Left lung (tissue), 10 donors: ENCODE measurements around the gene ACOT4. TPM values are rescaled to one million over a fixed set of nuclear protein-coding genes. Genes with fewer than 3 reads are reported as not detected.

Experiments used
- ATAC-seq: fragments of 200-7000 bp; cut with Tn5 transposase; one replicate; pipeline ENCODE4 v1.9.1; 2020; ENCODE audit warnings: moderate library complexity
- DNase-seq, 4 donors: peaks; one replicate each; pipeline ENCODE4 v3.0.0-alpha.2; 2013 to 2020
- H3K27ac ChIP-seq, 2 donors: fragments of 200-600 bp; sonication (generic) in 1 of 2; one replicate each; pipeline versions ENCODE4 v1.5.0 to v1.8.0; 2020 to 2021
- H3K27me3 ChIP-seq, 2 donors: fragments of 200-600 bp; sonication (generic) in 1 of 2; one replicate each; pipeline versions ENCODE4 v1.5.0 to v1.8.0; 2020 to 2021
- H3K36me3 ChIP-seq, 2 donors: fragments of 200-600 bp; sonication (generic) in 1 of 2; one replicate each; pipeline versions ENCODE4 v1.5.0 to v1.8.0; 2020 to 2021
- H3K4me1 ChIP-seq, 2 donors: fragments of 200-600 bp; one replicate each; pipeline ENCODE4 v1.8.0; 2021
- H3K4me3 ChIP-seq, 2 donors: fragments of 200-600 bp; sonication (generic) in 1 of 2; one replicate each; pipeline versions ENCODE4 v1.5.0 to v1.8.0; 2020 to 2021; ENCODE audit warnings: mild to moderate bottlenecking in 1 of 2
- H3K9me3 ChIP-seq, 2 donors: fragments of 200-600 bp; sonication (generic) in 1 of 2; one replicate each; pipeline versions ENCODE4 v1.5.0 to v1.8.0; 2020 to 2021
- intact Hi-C, 2 donors: fragments of 100-400 bp; cut with DNase I; formaldehyde crosslinking; loops; one replicate each; pipeline versions ENCODE4 v1.11.2 to v1.14.2; 2022
- polyA plus RNA-seq, 6 donors: library from polyadenylated mRNA; unstranded; fragments of 120-200 nt; gene quantifications; one replicate each; pipeline ENCODE4 v1.2.1, GENCODE V29; 2013; ENCODE audit not compliant: insufficient read length in 6 of 6
- total RNA-seq, 2 donors: library from RNA; stranded (reverse); fragmentation: NEBNext Ultra II Directional; extraction: Animal tissue kit (Norgen Biotek cat#: 25700); gene quantifications; one replicate each; pipeline ENCODE4 v1.2.1, GENCODE V29; 2021
- TF ChIP-seq, protein P1 (sequence below), 2 donors: fragments of 200-600 bp; sonication (generic) in 1 of 2; IDR thresholded peaks; one replicate each; pipeline versions ENCODE4 v1.5.0 to v1.8.0; 2021; ENCODE audit warnings: antibody characterized with exemption in 2 of 2
- donor health status: DM: no; HTN: yes; CAD: no.
- donor health status: DM: no; HTN: no; CAD: no.

ACOT4 gene
- total and polyA plus RNA-seq, 8 donors: 0.53 to 4.8 (median 0.73) TPM

DNA sequence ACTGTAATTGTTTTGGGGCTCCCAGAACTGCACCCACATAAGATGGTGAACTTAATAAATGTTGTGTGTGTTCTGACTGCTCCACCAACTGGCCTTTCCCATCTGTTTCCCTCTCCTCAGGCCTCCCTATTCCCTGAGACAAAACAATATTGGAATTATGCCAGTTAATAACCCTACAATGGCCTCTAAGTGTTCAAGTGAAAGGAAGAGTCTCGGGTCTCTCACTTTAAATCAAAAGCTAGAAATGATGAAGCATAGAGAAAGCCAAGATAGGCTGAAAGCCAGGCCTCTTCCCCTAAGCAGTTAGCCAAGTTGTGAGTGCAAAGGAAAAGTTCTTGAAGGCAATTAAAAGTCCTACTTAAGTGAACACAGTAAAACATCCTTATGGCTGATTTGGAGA is 34.0 kb downstream of the ACOT4 start:
- Histone ChIP-seq H3K4me3 (no peak overlapping the region), H3K27ac (no peak overlapping the region), H3K36me3 (no peaks in the 10 kb centered on the region), H3K4me1 (no peaks in the 10 kb centered on the region), H3K27me3 (no peaks in the 10 kb centered on the region), H3K9me3 (no peaks in the 10 kb centered on the region)
- intact Hi-C loops: no loop called here
- peak in 1 of 4 donors; percentile 10 for DNase-seq
- peak; percentile 33 for ATAC-seq
- TF ChIP-seq, protein P1, sequence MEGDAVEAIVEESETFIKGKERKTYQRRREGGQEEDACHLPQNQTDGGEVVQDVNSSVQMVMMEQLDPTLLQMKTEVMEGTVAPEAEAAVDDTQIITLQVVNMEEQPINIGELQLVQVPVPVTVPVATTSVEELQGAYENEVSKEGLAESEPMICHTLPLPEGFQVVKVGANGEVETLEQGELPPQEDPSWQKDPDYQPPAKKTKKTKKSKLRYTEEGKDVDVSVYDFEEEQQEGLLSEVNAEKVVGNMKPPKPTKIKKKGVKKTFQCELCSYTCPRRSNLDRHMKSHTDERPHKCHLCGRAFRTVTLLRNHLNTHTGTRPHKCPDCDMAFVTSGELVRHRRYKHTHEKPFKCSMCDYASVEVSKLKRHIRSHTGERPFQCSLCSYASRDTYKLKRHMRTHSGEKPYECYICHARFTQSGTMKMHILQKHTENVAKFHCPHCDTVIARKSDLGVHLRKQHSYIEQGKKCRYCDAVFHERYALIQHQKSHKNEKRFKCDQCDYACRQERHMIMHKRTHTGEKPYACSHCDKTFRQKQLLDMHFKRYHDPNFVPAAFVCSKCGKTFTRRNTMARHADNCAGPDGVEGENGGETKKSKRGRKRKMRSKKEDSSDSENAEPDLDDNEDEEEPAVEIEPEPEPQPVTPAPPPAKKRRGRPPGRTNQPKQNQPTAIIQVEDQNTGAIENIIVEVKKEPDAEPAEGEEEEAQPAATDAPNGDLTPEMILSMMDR (IDR thresholded peaks at IDR 0.05): no peak

DNA sequence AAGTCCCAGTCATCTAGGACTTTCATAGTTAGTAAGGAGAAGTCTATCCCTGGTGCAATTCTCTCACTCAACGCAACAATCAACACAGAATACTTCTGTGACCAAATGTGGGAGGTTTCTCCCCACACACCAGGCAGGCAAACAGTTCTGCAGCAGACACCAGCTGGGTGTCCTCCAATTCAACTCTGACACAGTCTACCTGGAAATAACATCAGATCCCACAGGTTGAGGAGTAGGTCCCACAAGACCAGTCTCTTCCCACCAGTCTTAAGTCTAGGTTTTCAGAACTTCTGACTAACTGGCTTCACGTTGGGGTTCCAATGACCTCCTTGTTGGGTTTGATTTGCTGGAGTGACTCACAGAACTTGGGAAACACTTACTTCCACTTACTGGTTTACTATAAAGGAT is 35.5 kb downstream of the ACOT4 start:
- no peak overlapping the region for H3K4me3 ChIP-seq
- H3K4me1 ChIP-seq: no peaks in the 10 kb centered on the region
- no peaks in the 10 kb centered on the region for H3K36me3 ChIP-seq
- no peaks in the 10 kb centered on the region for H3K9me3 ChIP-seq
- no peaks in the 10 kb centered on the region for H3K27me3 ChIP-seq
- no peak overlapping the region for H3K27ac ChIP-seq
- DNase-seq (no peak), ATAC-seq (no peak)
- TF ChIP-seq, protein P1 (IDR thresholded peaks at IDR 0.05): no peak
- intact Hi-C loops: no loop called here

DNA sequence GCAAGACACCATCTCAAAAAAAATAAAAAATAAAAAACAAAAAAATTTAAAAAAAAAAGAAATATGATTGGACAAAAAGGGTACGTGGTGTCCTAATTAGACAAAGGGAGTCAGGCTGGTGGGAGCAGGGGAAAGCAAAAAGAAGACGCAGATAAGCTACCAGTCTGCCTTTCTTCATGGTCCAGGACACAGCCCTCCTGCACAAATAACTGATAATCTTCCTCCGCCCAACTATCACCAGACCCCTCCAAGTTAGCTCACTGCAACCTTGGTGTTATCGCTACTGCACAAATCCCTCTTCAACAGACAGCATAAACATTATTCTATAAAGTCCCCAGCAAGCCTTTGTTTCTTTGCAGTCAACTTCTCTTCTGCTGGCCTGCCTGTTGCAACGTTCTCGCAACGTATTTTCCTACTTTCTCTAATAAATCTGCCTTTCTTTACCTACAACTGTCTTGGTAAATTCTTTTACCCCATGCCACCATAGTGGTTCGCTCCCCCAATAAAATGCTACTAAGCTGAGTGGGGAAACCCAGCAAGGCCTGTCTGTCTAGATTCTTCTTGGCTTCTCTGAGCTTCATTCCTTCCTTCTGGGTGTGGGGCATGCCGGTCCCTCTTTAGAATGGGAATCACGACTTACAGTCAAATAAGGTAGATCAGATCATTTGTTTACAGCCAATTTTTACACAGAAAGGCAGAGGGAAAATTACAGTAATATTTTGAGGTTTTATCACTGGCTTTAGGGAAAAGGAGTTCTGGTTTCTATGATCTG is 38.5 kb downstream of the ACOT4 start:
- no peaks in the 10 kb centered on the region for H3K36me3 ChIP-seq
- H3K4me1 ChIP-seq: peaks cover 5 to 15% of the 10 kb centered on the region in 2 donors
- no peak overlapping the region for H3K4me3 ChIP-seq
- no peaks in the 10 kb centered on the region for H3K9me3 ChIP-seq
- peaks cover 0 to 17% of the 10 kb centered on the region in 2 donors for H3K27me3 ChIP-seq
- TF ChIP-seq, protein P1 (IDR thresholded peaks at IDR 0.05): no peak
- DNase-seq (no peak), ATAC-seq (no peak)
- no peak overlapping the region for H3K27ac ChIP-seq
- intact Hi-C loops: loop anchor here in 1 of 2 donors (5.0 kb wide), 1 partner anchor 123 kb away; no protein-coding TSS in a partner anchor

DNA sequence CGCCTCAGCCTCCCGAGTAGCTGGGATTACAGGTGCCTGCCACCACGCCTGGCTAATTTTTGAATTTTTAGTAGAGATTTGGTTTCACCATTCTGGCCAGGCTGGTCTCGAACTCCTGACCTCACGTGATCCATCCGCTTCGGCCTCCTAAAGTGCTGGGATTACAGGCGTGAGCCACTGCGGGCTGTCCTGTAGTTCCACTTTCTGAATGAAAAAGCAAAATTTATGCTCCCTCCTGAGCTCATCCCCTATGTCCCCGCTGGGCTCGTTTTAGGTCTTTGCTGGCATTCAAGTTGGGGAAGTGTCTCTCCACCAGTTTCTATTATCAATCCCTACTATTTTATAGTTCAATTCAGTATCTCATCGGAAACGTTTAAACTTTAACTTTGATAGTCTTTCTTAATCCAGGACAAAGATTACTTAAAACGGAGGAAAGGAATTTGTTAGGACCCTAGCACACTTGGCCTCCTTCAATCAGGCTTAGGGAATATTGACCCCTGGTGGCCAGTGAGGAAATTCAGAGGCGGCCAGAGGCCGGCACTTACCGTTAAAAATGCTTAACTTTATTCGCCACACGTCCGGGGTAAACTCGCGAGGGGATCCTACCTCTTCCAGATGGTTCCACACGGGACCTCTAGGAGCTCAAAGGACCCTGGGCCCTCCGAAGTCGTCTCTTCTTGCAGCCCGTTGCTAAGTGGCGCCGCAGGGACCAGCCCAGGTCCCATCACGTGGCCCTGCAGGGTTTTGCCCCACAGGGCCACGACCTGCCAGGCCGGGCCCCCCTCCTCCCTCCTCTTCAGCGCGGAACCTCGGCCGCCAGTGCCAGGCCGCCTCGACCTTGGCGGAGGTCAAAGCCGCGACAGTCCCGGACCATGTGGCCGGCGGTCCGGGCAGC is 41.7 kb downstream of the ACOT4 start:
- Histone ChIP-seq H3K4me3 (peak overlapping the region; percentile 54 to 58), H3K9me3 (no peaks in the 10 kb centered on the region), H3K4me1 (peaks cover 5 to 15% of the 10 kb centered on the region in 2 donors), H3K36me3 (no peaks in the 10 kb centered on the region), H3K27ac (peak overlapping the region in 1 of 2 donors; percentile 13), H3K27me3 (peaks cover 0 to 19% of the 10 kb centered on the region in 2 donors)
- peak; percentile 55 to 88 (median 68) for DNase-seq
- ATAC-seq: peak; percentile 91
- intact Hi-C loops: loop anchor here in 1 of 2 donors (5.0 kb wide), 1 partner anchor 126 kb away; no protein-coding TSS in a partner anchor
- TF ChIP-seq, protein P1 (IDR thresholded peaks at IDR 0.05): peak; percentile 81 to 88
